H1 (cell line): ENCODE data around the gene SLC25A47. TPM values are rescaled to one million over a fixed set of nuclear protein-coding genes. Genes with fewer than 3 reads are reported as not detected.

Source experiments
- CTCF ChIA-PET: fragments of 300-600 bp; sonication (Branson Sonifier 250); formaldehyde crosslinking; loops from one replicate; lab custom pipeline; 2021; ENCODE audit not compliant: partially characterized antibody; lab: Charles Lee
- POLR2A ChIA-PET: fragments of 300-600 bp; sonication (Branson Sonifier 250); formaldehyde crosslinking; loops from one replicate; lab custom pipeline; 2021; ENCODE audit warnings: inconsistent platforms; ENCODE audit not compliant: partially characterized antibody; lab: Charles Lee
- DNase-seq, 2 experiments: peaks; one replicate each; pipeline versions ENCODE4 v3.0.0 to v3.0.0-alpha.2; 2010 to 2022; ENCODE audit warnings: low spot score in 2 of 2, low read depth in 1 of 2, mixed read lengths in 1 of 2
- FAIRE-seq: peaks from 2 replicates; lab custom pipeline; 2011; peaks lifted over from hg19 to GRCh38; lab: Jason Lieb, UNC
- H2AFZ ChIP-seq: 2 replicates; pipeline ENCODE4 v1.8.1; 2012; ENCODE audit warnings: low read length, inconsistent platforms
- H2AK5ac ChIP-seq: 2 replicates; pipeline ENCODE4 v1.6.1; 2013; ENCODE audit warnings: low read depth, low read length
- H2BK120ac ChIP-seq: replicated peaks from 2 replicates; pipeline ENCODE3; 2013; ENCODE audit warnings: low read depth, low read length, inconsistent platforms
- H2BK12ac ChIP-seq: 2 replicates; pipeline ENCODE4 v1.6.1; 2013; ENCODE audit warnings: low read depth, low read length
- H2BK15ac ChIP-seq: 2 replicates; pipeline ENCODE4 v1.6.1; 2013; ENCODE audit warnings: low read length
- H2BK20ac ChIP-seq: 2 replicates; pipeline ENCODE4 v1.6.1; 2013; ENCODE audit warnings: low read length
- H2BK5ac ChIP-seq: 2 replicates; pipeline ENCODE4 v1.6.1; 2013; ENCODE audit warnings: low read depth, low read length
- H3K14ac ChIP-seq: 2 replicates; pipeline ENCODE4 v1.6.1; 2013; ENCODE audit warnings: inconsistent platforms; ENCODE audit not compliant: insufficient read length
- H3K18ac ChIP-seq: 2 replicates; pipeline ENCODE4 v1.6.1; 2013; ENCODE audit warnings: low read length; ENCODE audit errors: extremely low read depth
- H3K23ac ChIP-seq: 2 replicates; pipeline ENCODE4 v1.6.1; 2013; ENCODE audit warnings: inconsistent platforms; ENCODE audit not compliant: insufficient read length
- H3K23me2 ChIP-seq: 2 replicates; pipeline ENCODE4 v1.6.1; 2013; ENCODE audit warnings: low read depth, low read length
- H3K27ac ChIP-seq: 2 replicates; pipeline ENCODE4 v1.6.1; 2011; ENCODE audit warnings: low read depth, low read length, inconsistent platforms
- H3K27me3 ChIP-seq, 4 experiments: replicated peaks in 1 of 4; 1 replicate in 1 of 4; 2 replicates in 3 of 4; pipeline versions ENCODE4 v1.6.1 to v1.8.1; 2011 to 2013; ENCODE audit warnings: low read length in 3 of 4, mild to moderate bottlenecking in 3 of 4, inconsistent platforms in 2 of 4, mixed read lengths in 2 of 4, moderate library complexity in 1 of 4; ENCODE audit not compliant: control insufficient read depth in 3 of 4, insufficient read depth in 3 of 4; ENCODE audit errors: extremely low read depth in 1 of 4
- H3K36me3 ChIP-seq, 4 experiments: 2 replicates each; pipeline versions ENCODE4 v1.6.1 to v1.8.1; 2011 to 2013; ENCODE audit warnings: mild to moderate bottlenecking in 4 of 4, low read length in 3 of 4, moderate library complexity in 2 of 4, control low read depth in 1 of 4, inconsistent platforms in 1 of 4; ENCODE audit not compliant: insufficient read depth in 4 of 4, control insufficient read depth in 2 of 4
- H3K4ac ChIP-seq: replicated peaks from 2 replicates; pipeline ENCODE3; 2013; ENCODE audit warnings: low read length, low read depth, mixed read lengths, inconsistent platforms; ENCODE audit not compliant: insufficient read length
- H3K4me1 ChIP-seq, 4 experiments: replicated peaks in 1 of 4; 1 replicate in 1 of 4; 2 replicates in 3 of 4; pipeline versions ENCODE4 v1.6.1 to v1.8.1; 2011 to 2013; ENCODE audit warnings: low read length in 3 of 4, inconsistent platforms in 2 of 4, mixed read lengths in 1 of 4; ENCODE audit not compliant: insufficient read depth in 4 of 4, control insufficient read depth in 3 of 4
- H3K4me2 ChIP-seq, 2 experiments: 2 replicates each; pipeline versions ENCODE4 v1.6.1 to v1.8.1; 2011 to 2013; ENCODE audit warnings: low read depth in 2 of 2, low read length in 2 of 2, control low read depth in 1 of 2, inconsistent platforms in 1 of 2, mild to moderate bottlenecking in 1 of 2; ENCODE audit not compliant: insufficient read depth in 1 of 2
- H3K4me3 ChIP-seq, 4 experiments: fragments of 200-600, 300-600 bp in 1 of 4; sonication (generic), shearing (Covaris generic), sonication (Bioruptor Twin) in 1 of 4; 2 replicates each; pipeline versions ENCODE4 v1.5.1 to v1.8.1; 2011 to 2016; ENCODE audit warnings: low read length in 4 of 4, low read depth in 3 of 4, control low read depth in 2 of 4, inconsistent platforms in 2 of 4, mild to moderate bottlenecking in 2 of 4, mixed read lengths in 1 of 4, moderate library complexity in 1 of 4; ENCODE audit not compliant: insufficient read depth in 2 of 4; ENCODE audit errors: extremely low read depth in 1 of 4
- H3K56ac ChIP-seq: replicated peaks from 2 replicates; pipeline ENCODE3; 2013; ENCODE audit warnings: low read depth, mild to moderate bottlenecking, mixed read lengths, low read length, inconsistent platforms; ENCODE audit not compliant: insufficient read length
- H3K79me1 ChIP-seq: 2 replicates; pipeline ENCODE4 v1.6.1; 2013; ENCODE audit warnings: low read depth, low read length, control low read depth
- H3K79me2 ChIP-seq, 2 experiments: 2 replicates each; pipeline versions ENCODE4 v1.6.1 to v1.8.1; 2012 to 2013; ENCODE audit warnings: low read length in 2 of 2, mild to moderate bottlenecking in 2 of 2, inconsistent platforms in 1 of 2; ENCODE audit not compliant: insufficient read depth in 2 of 2, control insufficient read depth in 1 of 2
- H3K9ac ChIP-seq, 4 experiments: replicated peaks in 1 of 4; 1 replicate in 1 of 4; 2 replicates in 3 of 4; pipeline versions ENCODE4 v1.6.1 to v1.8.1; 2011 to 2013; ENCODE audit warnings: low read depth in 3 of 4, low read length in 3 of 4, control low read depth in 2 of 4, mild to moderate bottlenecking in 2 of 4, moderate library complexity in 2 of 4, inconsistent platforms in 1 of 4; ENCODE audit errors: extremely low read depth in 1 of 4
- H3K9me3 ChIP-seq, 2 experiments: 2 replicates each; pipeline versions ENCODE4 v1.6.1 to v1.8.1; 2012 to 2013; ENCODE audit warnings: mild to moderate bottlenecking in 2 of 2, moderate library complexity in 2 of 2, control low read depth in 1 of 2, inconsistent platforms in 1 of 2, low read depth in 1 of 2, low read length in 1 of 2, mixed read lengths in 1 of 2; ENCODE audit not compliant: insufficient read depth in 2 of 2
- H4K20me1 ChIP-seq, 2 experiments: replicated peaks in 1 of 2; 2 replicates each; pipeline versions ENCODE3 to v1.8.1; 2011 to 2013; ENCODE audit warnings: inconsistent platforms in 2 of 2, low read length in 2 of 2, mild to moderate bottlenecking in 1 of 2; ENCODE audit not compliant: insufficient read depth in 2 of 2, control insufficient read depth in 1 of 2
- H4K5ac ChIP-seq: 2 replicates; pipeline ENCODE4 v1.6.1; 2013; ENCODE audit warnings: low read length, low read depth, mixed read lengths, inconsistent platforms; ENCODE audit not compliant: insufficient read length
- H4K8ac ChIP-seq: 2 replicates; pipeline ENCODE4 v1.8.0; 2013; ENCODE audit warnings: mild to moderate bottlenecking, moderate library complexity, low read length, inconsistent platforms; ENCODE audit not compliant: insufficient read depth; ENCODE audit errors: extremely low read depth
- H4K91ac ChIP-seq: replicated peaks from 2 replicates; pipeline ENCODE3; 2013; ENCODE audit warnings: low read length, mixed read lengths, inconsistent platforms; ENCODE audit not compliant: insufficient read length
- ASH2L ChIP-seq: fragments of 200-600, 300-600 bp; sonication (generic); IDR thresholded peaks from one replicate; pipeline ENCODE4 v1.7.1; 2017; ENCODE audit warnings: low read length
- BCL11A ChIP-seq, 2 experiments: IDR thresholded peaks; one replicate each; pipeline ENCODE4 v1.6.1; 2011; ENCODE audit warnings: low read depth in 2 of 2, low read length in 2 of 2, mild to moderate bottlenecking in 2 of 2
- CBX5 ChIP-seq: fragments of 300-800, 300-1000 bp; sonication (generic); IDR thresholded peaks from 2 replicates; pipeline ENCODE4 v1.7.1; 2016; ENCODE audit warnings: antibody characterized with exemption, low read length, low read depth
- CBX8 ChIP-seq: fragments of 300-800, 300-1000 bp; sonication (generic); IDR thresholded peaks from 2 replicates; pipeline ENCODE4 v1.7.1; 2016; ENCODE audit warnings: low read depth, low read length, borderline replicate concordance
- KDM5A ChIP-seq: fragments of 200-600 bp; IDR thresholded peaks from 2 replicates; pipeline ENCODE4 v1.7.1; 2012; ENCODE audit warnings: mild to moderate bottlenecking, low read length, inconsistent platforms, mixed read lengths
- RBBP5 ChIP-seq: IDR thresholded peaks from 2 replicates; pipeline ENCODE4 v1.7.1; 2012; ENCODE audit warnings: low read depth, mild to moderate bottlenecking, inconsistent platforms, low read length, moderate library complexity, borderline replicate concordance
- WGBS, 2 experiments: shearing (Covaris generic) in 1 of 2; methylation state at CpG; one replicate each; pipeline versions ENCODE4 v1.1.6 to v1.1.7; 2013 to 2015; ENCODE audit warnings: low lambda C conversion rate in 2 of 2, mixed read lengths in 2 of 2, inconsistent platforms in 1 of 2, low coverage in 1 of 2, missing lambda C conversion rate in 1 of 2; ENCODE audit not compliant: insufficient replicate concordance in 2 of 2, insufficient coverage in 1 of 2, insufficient read length in 1 of 2; ENCODE audit errors: extremely low coverage in 1 of 2, missing lambda C conversion rate in 1 of 2; 5-methylcytosine and 5-hydroxymethylcytosine counted together
- polyA plus RNA-seq, 7 experiments: library from polyadenylated mRNA; depleted of rRNA in 3 of 7; stranded (reverse) in 5 of 7; unstranded in 2 of 7; fragments of >200 nt in 5 of 7; fragments of 200-250 nt in 2 of 7; gene quantifications; 1 replicate in 5 of 7; 2 replicates in 1 of 7; 4 replicates in 1 of 7; pipeline versions ENCODE4 v1.2.1 to v1.2.3, GENCODE V29; 2011 to 2013; ENCODE audit warnings: missing spikeins in 2 of 7, mixed read lengths in 2 of 7
- total RNA-seq: library from RNA; stranded (reverse); fragmentation: NEBNext Ultra II Directional; extraction: Animal tissue kit (Norgen Biotek cat#: 25700); gene quantifications from 2 replicates; pipeline ENCODE4 v1.2.1, GENCODE V29; 2021

Gene SLC25A47
- total and polyA plus RNA-seq, 2 of the 8 experiments (the other 6 are each of a cell fraction or from before 2014, with no cell fraction given), result not detected

- CTCF ChIA-PET, result interaction anchor here (0.6 to 3.0 kb wide), 10 partner anchors 8 to 69 kb away, joined by 3 to 17 read pairs (median 3); a partner anchor contains a TSS
- TF ChIP-seq KDM5A (no peak), CBX8 (no peak), RBBP5 (no peak), CBX5 (no peak), BCL11A (IDR thresholded peaks at IDR 0.05; ENCODE audit: low read depth in 2 of 2, low read length in 2 of 2) (no peak), ASH2L (no peak)
Observed at GRCh38 chr14:100313464-100314230, 9.5 kb upstream of the SLC25A47 start.

More at GRCh38 chr14:100313464-100314230, 9.5 kb upstream of the SLC25A47 start:
- peaks cover 0 to 4% of the 10 kb centered on the region in 2 experiments for H4K20me1 ChIP-seq
- H4K5ac ChIP-seq, result no peak overlapping the region
- no peak overlapping the region for H3K14ac ChIP-seq
- no peaks in the 10 kb centered on the region for H3K36me3 ChIP-seq
- no peak overlapping the region for H2BK12ac ChIP-seq
- H3K4me2 ChIP-seq, result no peak overlapping the region
- no peak for FAIRE-seq
- no peak overlapping the region for H3K27ac ChIP-seq
- H3K4me3 ChIP-seq, result no peak overlapping the region
- no peaks in the 10 kb centered on the region for H3K79me2 ChIP-seq
- no peaks in the 10 kb centered on the region; the same call in 1 of the 2 replicates for H3K23me2 ChIP-seq
- no peak overlapping the region for H2BK20ac ChIP-seq
- 0 out of 2 replicates have a peak overlapping the region, but pooled peaks have one; percentile 16 for H2BK15ac ChIP-seq
- no peaks in the 10 kb centered on the region; a peak in 2 of 7 replicates for H3K27me3 ChIP-seq
- no peak overlapping the region for H2AK5ac ChIP-seq
- no peak overlapping the region for H2BK120ac ChIP-seq
- POLR2A ChIA-PET, result interaction anchor here (0.9 to 2.1 kb wide), 7 partner anchors 9 to 99 kb away, joined by 3 to 10 read pairs (median 4); a partner anchor contains a TSS
- H2BK5ac ChIP-seq, result no peak overlapping the region
- no peak overlapping the region for H4K91ac ChIP-seq
- H2AFZ ChIP-seq, result no peak overlapping the region
- H3K79me1 ChIP-seq, result no peaks in the 10 kb centered on the region
- H3K23ac ChIP-seq, result no peak overlapping the region
- no peak overlapping the region for H3K18ac ChIP-seq
- H3K4ac ChIP-seq, result peak overlapping the region; percentile 53
- 90% methylated on average over 25 of the region's 26 CpGs; no CpG with 5 or more reads in 1 of the 2 experiments for WGBS, 2 experiments
- H3K9me3 ChIP-seq, result no peaks in the 10 kb centered on the region
- H3K4me1 ChIP-seq, result peaks cover 0 to 8% (median 7%) of the 10 kb centered on the region in 4 experiments; a peak in 5 of 7 replicates
- peak overlapping the region; percentile 57; the same call in 1 of the 2 replicates for H4K8ac ChIP-seq
- no peak for DNase-seq
- no peak overlapping the region for H3K56ac ChIP-seq
- no peak overlapping the region for H3K9ac ChIP-seq
